NAMALWA (cell line): ENCODE data around the gene PLA2R1.

Experiments
- DNase-seq: peaks from one replicate; pipeline ENCODE4 v3.0.0-alpha.2; 2015; ENCODE audit warnings: low spot score

Gene PLA2R1

GRCh38 chr2:160033732-160034392 lies 28.6 kb downstream of the PLA2R1 start:
- no peak for DNase-seq

- no peak for DNase-seq
These were observed 33.2 kb downstream of the PLA2R1 start for GRCh38 chr2:160029270-160029628.

GRCh38 chr2:160028431-160029269 lies 33.8 kb downstream of the PLA2R1 start:
- DNase-seq: no peak

- DNase-seq: peak; percentile 58
These were observed 40.3 kb downstream of the PLA2R1 start for GRCh38 chr2:160022162-160022561.

GRCh38 chr2:160019374-160020090 lies 42.9 kb downstream of the PLA2R1 start:
- no peak for DNase-seq

- no peak for DNase-seq
These were observed 46.7 kb downstream of the PLA2R1 start for GRCh38 chr2:160015746-160016145.

GRCh38 chr2:160014227-160014626 lies 48.2 kb downstream of the PLA2R1 start:
- DNase-seq: no peak

GRCh38 chr2:160010361-160011145 lies 51.9 kb downstream of the PLA2R1 start:
- DNase-seq: no peak

GRCh38 chr2:160007111-160007510 lies 55.3 kb downstream of the PLA2R1 start:
- DNase-seq: no peak

GRCh38 chr2:160006475-160006874 lies 55.9 kb downstream of the PLA2R1 start:
- no peak for DNase-seq

- DNase-seq: no peak
These were observed 56.5 kb downstream of the PLA2R1 start for GRCh38 chr2:160005908-160006307.

- no peak for DNase-seq
These were observed 56.9 kb downstream of the PLA2R1 start for GRCh38 chr2:160005476-160005875.

- peak; percentile 30 for DNase-seq
These were observed 63.5 kb downstream of the PLA2R1 start for GRCh38 chr2:159998961-159999360.

GRCh38 chr2:159998243-159998642 lies 64.2 kb downstream of the PLA2R1 start:
- no peak for DNase-seq

- no peak for DNase-seq
These were observed 65.4 kb downstream of the PLA2R1 start for GRCh38 chr2:159996792-159997546.

GRCh38 chr2:159995038-159995437 lies 67.4 kb downstream of the PLA2R1 start:
- DNase-seq: no peak

- DNase-seq: no peak
These were observed 73.2 kb downstream of the PLA2R1 start for GRCh38 chr2:159989249-159989648.

GRCh38 chr2:159988412-159988970 lies 73.9 kb downstream of the PLA2R1 start:
- no peak for DNase-seq

- no peak for DNase-seq
These were observed 75.2 kb downstream of the PLA2R1 start for GRCh38 chr2:159987181-159987580.

GRCh38 chr2:159985656-159986055 lies 76.8 kb downstream of the PLA2R1 start:
- no peak for DNase-seq

- no peak for DNase-seq
These were observed 78.4 kb downstream of the PLA2R1 start for GRCh38 chr2:159984034-159984433.
